Measurements from ENCODE around the gene HECTD4. TPM values are rescaled to one million over a fixed set of nuclear protein-coding genes. Genes with fewer than 3 reads are reported as not detected.

HECTD4 gene
- total RNA-seq, 2 experiments from 2014 or later: 43.2 to 44.7 TPM

- Mint-ChIP-seq H3K9me3 (no peaks in the 10 kb centered on the region), H3K4me3 (no peak overlapping the region), H3K27ac (no peak overlapping the region), H3K36me3 (ENCODE audit: low read depth) (peaks cover 5% of the 10 kb centered on the region), H3K27me3 (no peaks in the 10 kb centered on the region), H3K4me1 (no peaks in the 10 kb centered on the region)
- CTCF ChIA-PET: interaction anchor here (0.6 kb wide), 1 partner anchor 788 kb away, joined by 3 read pairs; no protein-coding TSS in a partner anchor
- DNase-seq: no peak
- POLR2A ChIA-PET: no interaction called here
Observed at GRCh38 chr12:112219195-112219594, 163.0 kb downstream of the HECTD4 start.

GRCh38 chr12:112218150-112218549, 164.1 kb downstream of the HECTD4 start:
- Mint-ChIP-seq H3K9me3 (no peaks in the 10 kb centered on the region), H3K36me3 (ENCODE audit: low read depth) (peaks cover 5% of the 10 kb centered on the region), H3K27me3 (no peaks in the 10 kb centered on the region), H3K4me1 (no peaks in the 10 kb centered on the region), H3K27ac (no peak overlapping the region), H3K4me3 (no peak overlapping the region)
- POLR2A ChIA-PET: no interaction called here
- CTCF ChIA-PET: interaction anchor here (0.6 to 0.7 kb wide), 2 partner anchors 168 to 1580 kb away, joined by 3 read pairs; no protein-coding TSS in a partner anchor
- DNase-seq: no peak

GRCh38 chr12:112217647-112218046, 164.6 kb downstream of the HECTD4 start:
- Mint-ChIP-seq H3K4me1 (no peaks in the 10 kb centered on the region), H3K27ac (no peak overlapping the region), H3K4me3 (no peak overlapping the region), H3K27me3 (no peaks in the 10 kb centered on the region), H3K9me3 (no peaks in the 10 kb centered on the region), H3K36me3 (ENCODE audit: low read depth) (peaks cover 5% of the 10 kb centered on the region)
- ChIA-PET POLR2A (no interaction called here), CTCF (interaction anchor here (0.7 kb wide), 1 partner anchor 169 kb away, joined by 3 read pairs; no protein-coding TSS in a partner anchor)
- no peak for DNase-seq

GRCh38 chr12:112216223-112216622, 166.0 kb downstream of the HECTD4 start:
- no peak overlapping the region for H3K27ac Mint-ChIP-seq
- H3K9me3 Mint-ChIP-seq: no peaks in the 10 kb centered on the region
- ChIA-PET CTCF (interaction anchor here (0.6 kb wide), 1 partner anchor 338 kb away, joined by 3 read pairs; no protein-coding TSS in a partner anchor), POLR2A (no interaction called here)
- H3K4me3 Mint-ChIP-seq: no peak overlapping the region
- DNase-seq: no peak
- no peaks in the 10 kb centered on the region for H3K4me1 Mint-ChIP-seq
- H3K36me3 Mint-ChIP-seq (ENCODE audit: low read depth): peaks cover 18% of the 10 kb centered on the region
- H3K27me3 Mint-ChIP-seq: no peaks in the 10 kb centered on the region

- Mint-ChIP-seq H3K4me3 (no peak overlapping the region), H3K9me3 (no peaks in the 10 kb centered on the region), H3K4me1 (no peaks in the 10 kb centered on the region), H3K36me3 (ENCODE audit: low read depth) (peaks cover 24% of the 10 kb centered on the region), H3K27ac (no peak overlapping the region), H3K27me3 (no peaks in the 10 kb centered on the region)
- ChIA-PET CTCF (interaction anchor here (1.8 kb wide), 1 partner anchor 16 kb away, joined by 4 read pairs; no protein-coding TSS in a partner anchor), POLR2A (no interaction called here)
- no peak for DNase-seq
Observed at GRCh38 chr12:112214064-112214463, 168.2 kb downstream of the HECTD4 start.

GRCh38 chr12:112208301-112208910, 173.8 kb downstream of the HECTD4 start:
- Mint-ChIP-seq H3K4me1 (peaks cover 13% of the 10 kb centered on the region), H3K27ac (no peak overlapping the region), H3K9me3 (no peaks in the 10 kb centered on the region), H3K4me3 (no peak overlapping the region), H3K27me3 (no peaks in the 10 kb centered on the region), H3K36me3 (ENCODE audit: low read depth) (peaks cover 30% of the 10 kb centered on the region)
- DNase-seq: no peak
- ChIA-PET CTCF (interaction anchor here (0.7 to 0.9 kb wide), 3 partner anchors 10 to 109 kb away, joined by 3 to 7 read pairs (median 3); no protein-coding TSS in a partner anchor), POLR2A (no interaction called here)

GRCh38 chr12:112207397-112207924, 174.8 kb downstream of the HECTD4 start:
- H3K27ac Mint-ChIP-seq: peak overlapping the region; percentile 44
- CTCF ChIA-PET: interaction anchor here (0.5 to 1.4 kb wide), 4 partner anchors 9 to 34 kb away, joined by 3 to 4 read pairs (median 3); no protein-coding TSS in a partner anchor
- POLR2A ChIA-PET: no interaction called here

GRCh38 chr12:112206944-112207343, 175.3 kb downstream of the HECTD4 start:
- peak overlapping the region; percentile 39 for H3K27ac Mint-ChIP-seq
- no peaks in the 10 kb centered on the region for H3K9me3 Mint-ChIP-seq
- ChIA-PET CTCF (interaction anchor here (0.5 to 1.4 kb wide), 2 partner anchors 9 to 33 kb away, joined by 3 to 4 read pairs; no protein-coding TSS in a partner anchor), POLR2A (no interaction called here)
- H3K27me3 Mint-ChIP-seq: no peaks in the 10 kb centered on the region
- H3K4me1 Mint-ChIP-seq: peaks cover 13% of the 10 kb centered on the region
- peaks cover 24% of the 10 kb centered on the region for H3K36me3 Mint-ChIP-seq (ENCODE audit: low read depth)
- H3K4me3 Mint-ChIP-seq: no peak overlapping the region
- no peak for DNase-seq

More at GRCh38 chr12:112207397-112207924, 174.8 kb downstream of the HECTD4 start:
- Mint-ChIP-seq H3K36me3 (ENCODE audit: low read depth) (peaks cover 30% of the 10 kb centered on the region), H3K4me1 (peaks cover 13% of the 10 kb centered on the region), H3K9me3 (no peaks in the 10 kb centered on the region), H3K27me3 (no peaks in the 10 kb centered on the region), H3K4me3 (no peak overlapping the region)
- DNase-seq: no peak

GRCh38 chr12:112199136-112199535, 183.1 kb downstream of the HECTD4 start:
- Mint-ChIP-seq H3K9me3 (no peaks in the 10 kb centered on the region), H3K4me3 (no peak overlapping the region), H3K27ac (no peak overlapping the region), H3K27me3 (no peaks in the 10 kb centered on the region), H3K4me1 (no peaks in the 10 kb centered on the region), H3K36me3 (ENCODE audit: low read depth) (peaks cover 18% of the 10 kb centered on the region)
- ChIA-PET POLR2A (no interaction called here), CTCF (interaction anchor here (0.6 to 4.2 kb wide), 6 partner anchors 12 to 211 kb away, joined by 3 to 37 read pairs (median 4); partner anchors contain the start of genes ERP29 and TMEM116)
- no peak for DNase-seq

- Mint-ChIP-seq H3K4me1 (no peaks in the 10 kb centered on the region), H3K27me3 (no peaks in the 10 kb centered on the region), H3K4me3 (no peak overlapping the region), H3K27ac (no peak overlapping the region), H3K9me3 (no peaks in the 10 kb centered on the region), H3K36me3 (ENCODE audit: low read depth) (peaks cover 18% of the 10 kb centered on the region)
- DNase-seq: peak; percentile 65
- CTCF ChIA-PET: interaction anchor here (0.6 to 4.2 kb wide), 13 partner anchors 9 to 484 kb away, joined by 3 to 37 read pairs (median 3); no protein-coding TSS in a partner anchor
- POLR2A ChIA-PET: no interaction called here
Observed at GRCh38 chr12:112198120-112198733, 184.0 kb downstream of the HECTD4 start.

- ChIA-PET POLR2A (no interaction called here), CTCF (interaction anchor here (4.2 kb wide), 1 partner anchor 190 kb away, joined by 37 read pairs; no protein-coding TSS in a partner anchor)
- no peaks in the 10 kb centered on the region for H3K4me1 Mint-ChIP-seq
- H3K4me3 Mint-ChIP-seq: no peak overlapping the region
- H3K27ac Mint-ChIP-seq: no peak overlapping the region
- H3K36me3 Mint-ChIP-seq (ENCODE audit: low read depth): peaks cover 25% of the 10 kb centered on the region
- no peaks in the 10 kb centered on the region for H3K9me3 Mint-ChIP-seq
- no peak for DNase-seq
- no peaks in the 10 kb centered on the region for H3K27me3 Mint-ChIP-seq
Observed at GRCh38 chr12:112196196-112196875, 185.9 kb downstream of the HECTD4 start.

GRCh38 chr12:112194601-112195247, 187.5 kb downstream of the HECTD4 start:
- Mint-ChIP-seq H3K36me3 (ENCODE audit: low read depth) (peaks cover 21% of the 10 kb centered on the region), H3K4me1 (no peaks in the 10 kb centered on the region), H3K27me3 (no peaks in the 10 kb centered on the region), H3K9me3 (no peaks in the 10 kb centered on the region), H3K4me3 (no peak overlapping the region), H3K27ac (no peak overlapping the region)
- no peak for DNase-seq
- POLR2A ChIA-PET: no interaction called here
- CTCF ChIA-PET: no interaction called here
